ENCODE measurements around the gene ELOB. TPM values are rescaled to one million over a fixed set of nuclear protein-coding genes. Genes with fewer than 3 reads are reported as not detected.

Gene ELOB
- total and polyA plus RNA-seq, 10 of the 15 experiments (the other 5 are each of a cell fraction or from before 2014, with no cell fraction given) = 86.9 to 823 (median 263) TPM

DNA sequence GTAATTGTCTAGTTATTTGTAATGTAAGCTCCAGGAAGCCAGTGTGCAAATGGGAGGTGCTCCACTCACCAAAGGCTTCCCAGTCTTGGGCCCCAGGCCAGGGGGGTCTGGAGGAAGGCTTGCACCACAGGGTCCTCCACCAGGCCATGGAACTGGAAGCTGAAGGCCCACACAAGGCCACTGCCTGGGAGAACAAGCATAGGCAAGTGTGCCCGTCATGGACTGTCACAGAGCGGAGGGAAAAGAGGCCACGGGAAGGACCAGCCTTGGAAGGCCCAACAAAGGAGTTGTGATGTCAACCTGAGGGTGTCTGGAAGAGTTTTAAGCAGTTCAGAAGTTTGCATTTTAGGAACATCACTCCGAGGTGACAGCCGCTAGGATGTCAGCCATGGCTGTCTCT is 27.6 kb downstream of the ELOB start (continued):
- no peak for TF ChIP-seq PAX8 (IDR thresholded peaks at IDR 0.05)
- TF ChIP-seq NRF1 (conservative IDR thresholded peaks at IDR 0.05; ENCODE audit: low read depth, low read length) = no peak
- no peak for TF ChIP-seq MEF2B (IDR thresholded peaks at IDR 0.05; ENCODE audit: partially characterized antibody, poor library complexity, severe bottlenecking)
- TF ChIP-seq SREBF2 (IDR thresholded peaks at IDR 0.05; ENCODE audit: low read length) = no peak
- TF ChIP-seq CEBPB (IDR thresholded peaks at IDR 0.05; ENCODE audit: borderline replicate concordance in 1 of 2, low read depth in 2 of 2, low read length in 2 of 2) = no peak
- no peak for TF ChIP-seq ZNF207 (IDR thresholded peaks at IDR 0.05; ENCODE audit: borderline replicate concordance)

DNA sequence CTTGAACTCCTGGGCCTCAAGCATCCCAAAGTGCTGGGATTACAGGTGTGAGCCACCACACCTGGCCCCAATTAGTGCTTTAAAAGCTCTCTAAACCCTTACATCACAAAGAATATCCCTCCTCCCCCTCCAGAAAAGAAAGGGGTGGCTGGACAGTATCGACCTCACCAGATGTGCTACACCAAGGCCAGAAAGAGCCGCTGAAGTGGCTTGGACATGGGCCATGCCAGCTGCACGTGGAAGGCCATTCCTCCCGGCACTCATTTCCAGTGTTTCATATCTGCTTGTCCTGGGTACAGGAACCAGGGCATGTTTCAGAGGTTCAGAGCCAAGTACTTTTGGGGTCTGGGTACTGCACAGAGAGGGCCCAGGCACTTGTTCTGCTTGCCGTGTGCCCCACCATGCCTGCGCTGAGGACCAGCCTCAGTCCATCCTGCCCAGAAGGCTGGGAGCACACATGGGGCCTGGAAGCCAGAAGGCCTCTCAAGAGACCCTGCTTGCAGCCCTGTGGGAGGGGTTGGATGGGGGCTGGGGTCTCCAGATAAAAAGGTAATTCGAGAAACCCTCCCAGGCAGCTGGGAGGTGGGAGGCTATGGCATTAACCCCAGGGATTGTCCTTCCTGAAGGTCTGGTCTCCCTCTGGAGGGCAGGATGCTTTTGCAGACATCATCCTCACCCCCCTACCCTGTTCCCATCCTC is 28.2 kb downstream of the ELOB start:
- no peak overlapping the region for H3K4me3 ChIP-seq
- WGBS (ENCODE audit: insufficient coverage, insufficient replicate concordance, low lambda C conversion rate, missing lambda C conversion rate) = 96% methylated on average over 7 of the region's 7 CpGs
- in situ Hi-C loops (cut with MboI) (no loop called here), intact Hi-C loops (cut with micrococcal nuclease; ENCODE audit: unreplicated experiment) (no loop called here)
- no peak for DNase-seq (ENCODE audit: low read depth, low spot score)
- POLR2A ChIA-PET = no interaction called here
- H3K9ac ChIP-seq (ENCODE audit: control insufficient read depth, insufficient read depth, low read length) = no peak overlapping the region
- no peaks in the 10 kb centered on the region; the same call in 2 of the 3 replicates for H3K9me3 ChIP-seq (replicated peaks; ENCODE audit: control insufficient read depth, insufficient read depth, low read length)
- H3K36me3 ChIP-seq (ENCODE audit: control insufficient read depth in 2 of 2, insufficient read depth in 2 of 2, low read length in 1 of 2) = no peaks in the 10 kb centered on the region
- H3K79me2 ChIP-seq (ENCODE audit: control insufficient read depth, insufficient read depth, low read length) = peaks cover 28% of the 10 kb centered on the region
- no peak for TF ChIP-seq HDAC6 (IDR thresholded peaks at IDR 0.05; ENCODE audit: unreplicated experiment)
- TF ChIP-seq ZBED1 (IDR thresholded peaks at IDR 0.05; ENCODE audit: borderline replicate concordance) = no peak
- no peak for TF ChIP-seq IKZF1 (conservative IDR thresholded peaks at IDR 0.05)
- no peak for TF ChIP-seq ESRRA (IDR thresholded peaks at IDR 0.05; ENCODE audit: low read length)
- no peak for TF ChIP-seq POLR2A (IDR thresholded peaks at IDR 0.05; ENCODE audit: low read depth, low read length)
- no peak for TF ChIP-seq NFIC (IDR thresholded peaks at IDR 0.05; ENCODE audit: low read depth, low read length)
- H3K4me1 ChIP-seq (ENCODE audit: control insufficient read depth, insufficient read depth, low read length) = peaks cover 11% of the 10 kb centered on the region; the same call in 1 of the 2 replicates
- FAIRE-seq = no peak
- SMC1A ChIA-PET (ENCODE audit: uncharacterized antibody, unreplicated experiment) = no interaction called here
- H3K27me3 ChIP-seq (replicated peaks in 1 of 2; ENCODE audit: control insufficient read depth in 2 of 2, insufficient read depth in 2 of 2, low read length in 1 of 2) = no peaks in the 10 kb centered on the region
- H3K4me2 ChIP-seq (ENCODE audit: control insufficient read depth, insufficient read depth) = no peak overlapping the region
- no TSS peak for BruUV-seq (replicated peaks)
- no peak overlapping the region for H3K27ac ChIP-seq (ENCODE audit: control insufficient read depth, insufficient read depth)
- RAD21 ChIA-PET (ENCODE audit: unreplicated experiment) = no interaction called here
- CTCF ChIA-PET = interaction anchor here (0.6 kb wide), 1 partner anchor 67 kb away, joined by 4 read pairs; no protein-coding TSS in a partner anchor
- ATAC-seq = no peak
- no peak overlapping the region for H2AFZ ChIP-seq (ENCODE audit: control insufficient read depth, low read depth, low read length)
- H4K20me1 ChIP-seq (ENCODE audit: control insufficient read depth, insufficient read depth) = peaks cover 5% of the 10 kb centered on the region
